ENCODE data around the gene PPTC7. TPM values are rescaled to one million over a fixed set of nuclear protein-coding genes. Genes with fewer than 3 reads are reported as not detected.

The PPTC7 gene
- total and polyA plus RNA-seq, 10 of the 15 experiments (the other 5 are each of a cell fraction or from before 2014, with no cell fraction given), result 4.0 to 69.6 (median 12.3) TPM

DNA sequence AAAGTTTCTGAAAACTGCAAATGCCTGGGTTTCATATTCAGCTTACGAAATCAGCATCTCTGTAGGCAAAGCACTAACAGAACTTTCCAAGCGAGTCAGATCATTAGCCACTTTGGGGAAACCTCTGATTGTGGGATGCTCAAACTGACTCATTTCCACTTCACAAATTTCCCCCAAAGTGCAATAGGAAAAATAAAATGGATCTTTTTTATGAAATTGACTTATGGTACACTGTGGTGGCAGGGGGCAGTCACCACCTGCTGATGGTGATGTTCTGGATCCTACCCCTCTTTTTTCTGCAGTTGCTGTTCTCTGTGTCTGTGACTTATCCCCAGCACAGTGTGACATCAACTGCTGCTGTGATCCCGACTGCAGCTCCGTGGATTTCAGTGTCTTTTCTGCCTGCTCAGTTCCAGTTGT lies 36.4 kb upstream of the PPTC7 start (continued):
- peak; percentile 98 for TF ChIP-seq NFIC (IDR thresholded peaks at IDR 0.05; ENCODE audit: low read depth, low read length)
- peak; percentile 98 for TF ChIP-seq FOXM1 (IDR thresholded peaks at IDR 0.05; ENCODE audit: low read depth, low read length)
- peak; percentile 75 for TF ChIP-seq SMC3 (IDR thresholded peaks at IDR 0.05; ENCODE audit: borderline replicate concordance, low read length)
- no peak for TF ChIP-seq ZNF274 (IDR thresholded peaks at IDR 0.05; ENCODE audit: insufficient read depth, insufficient read length)
- peak; percentile 73 for TF ChIP-seq ATF7 (IDR thresholded peaks at IDR 0.05; ENCODE audit: low read depth)
- peak; percentile 85 to 89 for TF ChIP-seq IKZF2 (IDR thresholded peaks at IDR 0.05)
- TF ChIP-seq ZZZ3 (IDR thresholded peaks at IDR 0.05; ENCODE audit: control insufficient read depth, insufficient read length, low read depth), result no peak
- TF ChIP-seq JUND (IDR thresholded peaks at IDR 0.05; ENCODE audit: low read depth, low read length), result peak; percentile 71; the same call in 1 of the 2 replicates
- peak; percentile 81 for TF ChIP-seq DPF2 (IDR thresholded peaks at IDR 0.05)
- TF ChIP-seq JUNB (IDR thresholded peaks at IDR 0.05), result peak; percentile 94
- TF ChIP-seq POLR2AphosphoS5 (IDR thresholded peaks at IDR 0.05; ENCODE audit: low read length), result 0 out of 2 replicates have a peak, but pooled peaks have one; percentile 18
- TF ChIP-seq, protein P1, sequence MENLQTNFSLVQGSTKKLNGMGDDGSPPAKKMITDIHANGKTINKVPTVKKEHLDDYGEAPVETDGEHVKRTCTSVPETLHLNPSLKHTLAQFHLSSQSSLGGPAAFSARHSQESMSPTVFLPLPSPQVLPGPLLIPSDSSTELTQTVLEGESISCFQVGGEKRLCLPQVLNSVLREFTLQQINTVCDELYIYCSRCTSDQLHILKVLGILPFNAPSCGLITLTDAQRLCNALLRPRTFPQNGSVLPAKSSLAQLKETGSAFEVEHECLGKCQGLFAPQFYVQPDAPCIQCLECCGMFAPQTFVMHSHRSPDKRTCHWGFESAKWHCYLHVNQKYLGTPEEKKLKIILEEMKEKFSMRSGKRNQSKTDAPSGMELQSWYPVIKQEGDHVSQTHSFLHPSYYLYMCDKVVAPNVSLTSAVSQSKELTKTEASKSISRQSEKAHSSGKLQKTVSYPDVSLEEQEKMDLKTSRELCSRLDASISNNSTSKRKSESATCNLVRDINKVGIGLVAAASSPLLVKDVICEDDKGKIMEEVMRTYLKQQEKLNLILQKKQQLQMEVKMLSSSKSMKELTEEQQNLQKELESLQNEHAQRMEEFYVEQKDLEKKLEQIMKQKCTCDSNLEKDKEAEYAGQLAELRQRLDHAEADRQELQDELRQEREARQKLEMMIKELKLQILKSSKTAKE (IDR thresholded peaks at IDR 0.05; ENCODE audit: low read depth, poor library complexity, severe bottlenecking), result peak; percentile 68
- peak; percentile 43; the same call in 1 of the 2 replicates for TF ChIP-seq TCF7 (IDR thresholded peaks at IDR 0.05; ENCODE audit: borderline replicate concordance)
- TF ChIP-seq RBBP5 (conservative IDR thresholded peaks at IDR 0.05), result no peak
- TF ChIP-seq GABPA (IDR thresholded peaks at IDR 0.05; ENCODE audit: low read depth), result peak; percentile 51; the same call in 1 of the 2 replicates
- peak; percentile 86; the same call in 1 of the 2 replicates for TF ChIP-seq MEF2A (IDR thresholded peaks at IDR 0.05; ENCODE audit: insufficient read depth, low read depth, low read length)
- TF ChIP-seq, protein P2, sequence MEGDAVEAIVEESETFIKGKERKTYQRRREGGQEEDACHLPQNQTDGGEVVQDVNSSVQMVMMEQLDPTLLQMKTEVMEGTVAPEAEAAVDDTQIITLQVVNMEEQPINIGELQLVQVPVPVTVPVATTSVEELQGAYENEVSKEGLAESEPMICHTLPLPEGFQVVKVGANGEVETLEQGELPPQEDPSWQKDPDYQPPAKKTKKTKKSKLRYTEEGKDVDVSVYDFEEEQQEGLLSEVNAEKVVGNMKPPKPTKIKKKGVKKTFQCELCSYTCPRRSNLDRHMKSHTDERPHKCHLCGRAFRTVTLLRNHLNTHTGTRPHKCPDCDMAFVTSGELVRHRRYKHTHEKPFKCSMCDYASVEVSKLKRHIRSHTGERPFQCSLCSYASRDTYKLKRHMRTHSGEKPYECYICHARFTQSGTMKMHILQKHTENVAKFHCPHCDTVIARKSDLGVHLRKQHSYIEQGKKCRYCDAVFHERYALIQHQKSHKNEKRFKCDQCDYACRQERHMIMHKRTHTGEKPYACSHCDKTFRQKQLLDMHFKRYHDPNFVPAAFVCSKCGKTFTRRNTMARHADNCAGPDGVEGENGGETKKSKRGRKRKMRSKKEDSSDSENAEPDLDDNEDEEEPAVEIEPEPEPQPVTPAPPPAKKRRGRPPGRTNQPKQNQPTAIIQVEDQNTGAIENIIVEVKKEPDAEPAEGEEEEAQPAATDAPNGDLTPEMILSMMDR (IDR thresholded peaks at IDR 0.05 in 2 of 3, conservative IDR thresholded peaks at IDR 0.05 in 1 of 3; ENCODE audit: control insufficient read depth in 2 of 3, extremely low read depth in 1 of 3, insufficient read depth in 1 of 3, low read depth in 3 of 3, low read length in 3 of 3), result peak; percentile 40 to 81 (median 46); a peak in 5 of 6 replicates
- peak; percentile 71; the same call in 1 of the 2 replicates for TF ChIP-seq STAT3 (IDR thresholded peaks at IDR 0.05; ENCODE audit: low read depth, low read length)
- TF ChIP-seq RELA (IDR thresholded peaks at IDR 0.05; ENCODE audit: borderline replicate concordance, partially characterized antibody), result peak; percentile 76
- no peak for TF ChIP-seq NR2C1 (IDR thresholded peaks at IDR 0.05)
- TF ChIP-seq NR2C2 (IDR thresholded peaks at IDR 0.05; ENCODE audit: borderline replicate concordance, control insufficient read depth, insufficient read length, low read depth), result no peak
- TF ChIP-seq SMAD1 (IDR thresholded peaks at IDR 0.05; ENCODE audit: low read depth, partially characterized antibody), result no peak
- peak; percentile 74; the same call in 1 of the 2 replicates for TF ChIP-seq SMARCA5 (IDR thresholded peaks at IDR 0.05)
- peak; percentile 71; the same call in 1 of the 2 replicates for TF ChIP-seq CBFB (IDR thresholded peaks at IDR 0.05; ENCODE audit: low read depth)
- no peak for TF ChIP-seq ZNF217 (IDR thresholded peaks at IDR 0.05)
- peak; percentile 60 to 94 for TF ChIP-seq EP300 (IDR thresholded peaks at IDR 0.05; ENCODE audit: borderline replicate concordance in 1 of 2, control insufficient read depth in 1 of 2, low read depth in 2 of 2, low read length in 2 of 2)
- peak; percentile 86 for TF ChIP-seq IRF4 (IDR thresholded peaks at IDR 0.05; ENCODE audit: low read depth, low read length)
- peak; percentile 34 to 65; a peak in 3 of 4 replicates for TF ChIP-seq BHLHE40 (IDR thresholded peaks at IDR 0.05; ENCODE audit: borderline replicate concordance in 1 of 2, low read depth in 2 of 2, low read length in 1 of 2)
- peak; percentile 76 for TF ChIP-seq RAD21 (IDR thresholded peaks at IDR 0.05; ENCODE audit: insufficient read depth, low read depth, low read length)

All from GM12878 (cell line).